ENCODE results near the gene PSMA4. TPM values are rescaled to one million over a fixed set of nuclear protein-coding genes. Genes with fewer than 3 reads are reported as not detected.

PSMA4 gene
- total and polyA plus RNA-seq, 2 experiments from 2014 or later, result 322 to 552 TPM

GRCh38 chr15:78540871-78541743 lies 863 bp downstream of the PSMA4 start:
- peak overlapping the region; percentile 96 for H3K27ac Mint-ChIP-seq
- no peaks in the 10 kb centered on the region; the same call in 2 of the 3 replicates for H3K9me3 Mint-ChIP-seq
- H3K4me3 ChIP-seq, result peak overlapping the region; percentile 88
- H3K9me2 ChIP-seq (ENCODE audit: insufficient read depth), result peaks cover 3% of the 10 kb centered on the region; the same call in 1 of the 2 replicates
- H3K4me1 Mint-ChIP-seq, result peaks cover 9% of the 10 kb centered on the region
- peaks cover 22% of the 10 kb centered on the region for H3K79me2 ChIP-seq (replicated peaks; ENCODE audit: insufficient read depth)
- H3K27me3 Mint-ChIP-seq (ENCODE audit: insufficient read depth, low read depth, poor library complexity), result peaks cover 9% of the 10 kb centered on the region
- peak overlapping the region; percentile 95 for H3K4me2 ChIP-seq
- peak overlapping the region; percentile 94 for H2AFZ ChIP-seq
- H3K36me3 ChIP-seq (ENCODE audit: insufficient read depth), result peaks cover 40% of the 10 kb centered on the region
- no peak for DNase-seq (ENCODE audit: low spot score)
- H4K20me1 ChIP-seq (replicated peaks; ENCODE audit: insufficient read depth), result peaks cover 20% of the 10 kb centered on the region; the same call in 1 of the 2 replicates
- no peak for TF ChIP-seq ZNF462 (CRISPR knock-in tag; IDR thresholded peaks at IDR 0.05)
- TF ChIP-seq ZNF331 (CRISPR knock-in tag; IDR thresholded peaks at IDR 0.05; ENCODE audit: low read depth), result no peak
- TF ChIP-seq POLR2AphosphoS5 (IDR thresholded peaks at IDR 0.05; ENCODE audit: low read depth), result no peak
- no peak for TF ChIP-seq EZH2phosphoT487 (IDR thresholded peaks at IDR 0.05; ENCODE audit: unreplicated experiment)
- TF ChIP-seq STAT1 (IDR thresholded peaks at IDR 0.05; ENCODE audit: unreplicated experiment), result no peak
- TF ChIP-seq CREB1 (CRISPR knock-in tag; IDR thresholded peaks at IDR 0.05; ENCODE audit: low read depth), result no peak
- TF ChIP-seq EZH2 (IDR thresholded peaks at IDR 0.05; ENCODE audit: low read depth, unreplicated experiment), result no peak
- TF ChIP-seq ETS1 (IDR thresholded peaks at IDR 0.05), result no peak
- no peak for TF ChIP-seq JUNB (IDR thresholded peaks at IDR 0.05; ENCODE audit: unreplicated experiment)
- TF ChIP-seq CTCF (conservative IDR thresholded peaks at IDR 0.05; ENCODE audit: low read depth in 2 of 2), result no peak
- no peak for TF ChIP-seq REST (IDR thresholded peaks at IDR 0.05; ENCODE audit: unreplicated experiment)
- H3K27ac ChIP-seq (ENCODE audit: low read depth), result peak overlapping the region; percentile 95
- peak overlapping the region; percentile 95 for H3K4me3 Mint-ChIP-seq
- ATAC-seq, result peak; percentile 25
- peaks cover 41% of the 10 kb centered on the region for H3K36me3 Mint-ChIP-seq (ENCODE audit: low read depth)
- H3K4me1 ChIP-seq (ENCODE audit: insufficient read depth), result peaks cover 8% of the 10 kb centered on the region; the same call in 1 of the 2 replicates
- no peaks in the 10 kb centered on the region for H3F3A ChIP-seq (replicated peaks; ENCODE audit: low read depth)
- H3K27me3 ChIP-seq (ENCODE audit: insufficient read depth), result no peaks in the 10 kb centered on the region
